Activated naive CD8-positive, alpha-beta T cell treated with anti-CD3 and anti-CD28 coated beads for 36 hours (primary cell): ENCODE results near the gene C4BPB. TPM values are rescaled to one million over a fixed set of nuclear protein-coding genes. Genes with fewer than 3 reads are reported as not detected.

Source experiments
- DNase-seq: peaks from one replicate; pipeline ENCODE4 v3.0.0; 2021
- H3K27ac Mint-ChIP-seq: one replicate; pipeline ENCODE4 v1.8.0; 2022; ENCODE audit warnings: mild to moderate bottlenecking, moderate library complexity, mixed read lengths
- H3K27me3 Mint-ChIP-seq: one replicate; pipeline ENCODE4 v1.8.0; 2022; ENCODE audit warnings: mild to moderate bottlenecking, mixed read lengths
- H3K36me3 Mint-ChIP-seq: one replicate; pipeline ENCODE4 v1.8.0; 2021; ENCODE audit warnings: mild to moderate bottlenecking, mixed read lengths
- H3K4me1 Mint-ChIP-seq: one replicate; pipeline ENCODE4 v1.8.0; 2021; ENCODE audit warnings: mixed read lengths
- H3K4me3 Mint-ChIP-seq: one replicate; pipeline ENCODE4 v1.8.0; 2022; ENCODE audit warnings: mild to moderate bottlenecking, moderate library complexity, mixed read lengths
- H3K9me3 Mint-ChIP-seq: one replicate; pipeline ENCODE4 v1.8.0; 2022; ENCODE audit warnings: mixed read lengths
- total RNA-seq, 2 experiments: library from RNA; stranded (reverse); gene quantifications; one replicate each; pipeline ENCODE4 v1.2.3, GENCODE V29; 2021

Gene C4BPB
- total RNA-seq, 2 experiments from 2014 or later, result 1.2 to 1.6 TPM

GRCh38 chr1:207089627-207090355, 1.1 kb downstream of the C4BPB start:
- no peak for DNase-seq
- peak overlapping the region; percentile 65 for H3K4me3 Mint-ChIP-seq
- peak overlapping the region; percentile 85 for H3K27ac Mint-ChIP-seq
- H3K4me1 Mint-ChIP-seq, result peaks cover 25% of the 10 kb centered on the region
- peaks cover 2% of the 10 kb centered on the region for H3K27me3 Mint-ChIP-seq
- H3K9me3 Mint-ChIP-seq, result no peaks in the 10 kb centered on the region
- no peaks in the 10 kb centered on the region for H3K36me3 Mint-ChIP-seq

- H3K27ac Mint-ChIP-seq, result no peak overlapping the region
- DNase-seq, result no peak
- peaks cover 2% of the 10 kb centered on the region for H3K27me3 Mint-ChIP-seq
- H3K4me1 Mint-ChIP-seq, result peaks cover 20% of the 10 kb centered on the region
- H3K4me3 Mint-ChIP-seq, result no peak overlapping the region
- H3K36me3 Mint-ChIP-seq, result peaks cover 1% of the 10 kb centered on the region
- H3K9me3 Mint-ChIP-seq, result no peaks in the 10 kb centered on the region
These were observed 2.7 kb downstream of the C4BPB start for GRCh38 chr1:207091200-207091908.

GRCh38 chr1:207093944-207094343, 5.3 kb downstream of the C4BPB start:
- peaks cover 13% of the 10 kb centered on the region for H3K36me3 Mint-ChIP-seq
- no peak overlapping the region for H3K27ac Mint-ChIP-seq
- no peak overlapping the region for H3K4me3 Mint-ChIP-seq
- H3K27me3 Mint-ChIP-seq, result no peaks in the 10 kb centered on the region
- no peak for DNase-seq
- no peaks in the 10 kb centered on the region for H3K9me3 Mint-ChIP-seq
- H3K4me1 Mint-ChIP-seq, result peaks cover 22% of the 10 kb centered on the region

- H3K36me3 Mint-ChIP-seq, result peaks cover 17% of the 10 kb centered on the region
- peaks cover 9% of the 10 kb centered on the region for H3K4me1 Mint-ChIP-seq
- H3K9me3 Mint-ChIP-seq, result no peaks in the 10 kb centered on the region
- H3K27ac Mint-ChIP-seq, result peak overlapping the region; percentile 88
- H3K4me3 Mint-ChIP-seq, result no peak overlapping the region
- no peaks in the 10 kb centered on the region for H3K27me3 Mint-ChIP-seq
- DNase-seq, result peak; percentile 30
These were observed 9.2 kb downstream of the C4BPB start for GRCh38 chr1:207097871-207098324.

GRCh38 chr1:207101720-207102119, 13.1 kb downstream of the C4BPB start:
- no peaks in the 10 kb centered on the region for H3K27me3 Mint-ChIP-seq
- DNase-seq, result no peak
- no peaks in the 10 kb centered on the region for H3K9me3 Mint-ChIP-seq
- peaks cover 9% of the 10 kb centered on the region for H3K4me1 Mint-ChIP-seq
- H3K4me3 Mint-ChIP-seq, result no peak overlapping the region
- H3K27ac Mint-ChIP-seq, result no peak overlapping the region
- H3K36me3 Mint-ChIP-seq, result peaks cover 15% of the 10 kb centered on the region

GRCh38 chr1:207102146-207102545, 13.5 kb downstream of the C4BPB start:
- H3K9me3 Mint-ChIP-seq, result no peaks in the 10 kb centered on the region

GRCh38 chr1:207102659-207103058, 14.0 kb downstream of the C4BPB start:
- no peaks in the 10 kb centered on the region for H3K9me3 Mint-ChIP-seq
- peaks cover 7% of the 10 kb centered on the region for H3K4me1 Mint-ChIP-seq
- H3K4me3 Mint-ChIP-seq, result no peak overlapping the region
- no peaks in the 10 kb centered on the region for H3K27me3 Mint-ChIP-seq
- peaks cover 14% of the 10 kb centered on the region for H3K36me3 Mint-ChIP-seq
- H3K27ac Mint-ChIP-seq, result no peak overlapping the region
- no peak for DNase-seq

More at GRCh38 chr1:207102146-207102545, 13.5 kb downstream of the C4BPB start:
- no peak overlapping the region for H3K4me3 Mint-ChIP-seq
- peaks cover 15% of the 10 kb centered on the region for H3K36me3 Mint-ChIP-seq
- peaks cover 9% of the 10 kb centered on the region for H3K4me1 Mint-ChIP-seq
- no peak overlapping the region for H3K27ac Mint-ChIP-seq
- DNase-seq, result no peak
- H3K27me3 Mint-ChIP-seq, result no peaks in the 10 kb centered on the region

GRCh38 chr1:207103892-207104373, 15.3 kb downstream of the C4BPB start, which contains the start of gene C4BPA:
TSS of gene C4BPA (plus strand) at chr1:207104233. CDS start at chr1:207113026, 8,793 bp downstream.
- H3K4me3 Mint-ChIP-seq, result no peak within 1 kb of the TSS
- DNase-seq, result no peak
- H3K36me3 Mint-ChIP-seq, result peaks cover 4% of the 10 kb centered on the region
- no peaks in the 10 kb centered on the region for H3K27me3 Mint-ChIP-seq
- H3K4me1 Mint-ChIP-seq, result no peaks in the 10 kb centered on the region
- no peaks in the 10 kb centered on the region for H3K9me3 Mint-ChIP-seq
- no peak within 1 kb of the TSS for H3K27ac Mint-ChIP-seq

GRCh38 chr1:207109004-207109403, 20.3 kb downstream of the C4BPB start:
- no peak overlapping the region for H3K27ac Mint-ChIP-seq
- H3K4me3 Mint-ChIP-seq, result no peak overlapping the region
- H3K36me3 Mint-ChIP-seq, result no peaks in the 10 kb centered on the region
- no peaks in the 10 kb centered on the region for H3K9me3 Mint-ChIP-seq
- no peaks in the 10 kb centered on the region for H3K4me1 Mint-ChIP-seq
- DNase-seq, result no peak
- H3K27me3 Mint-ChIP-seq, result peaks cover 5% of the 10 kb centered on the region

GRCh38 chr1:207112616-207113296, 24.1 kb downstream of the C4BPB start:
- Mint-ChIP-seq H3K4me1 (no peaks in the 10 kb centered on the region), H3K36me3 (no peaks in the 10 kb centered on the region), H3K27ac (no peak overlapping the region), H3K4me3 (no peak overlapping the region), H3K27me3 (peaks cover 6% of the 10 kb centered on the region), H3K9me3 (no peaks in the 10 kb centered on the region)
- no peak for DNase-seq

GRCh38 chr1:207115269-207115668, 26.6 kb downstream of the C4BPB start:
- Mint-ChIP-seq H3K36me3 (no peaks in the 10 kb centered on the region), H3K27me3 (peaks cover 10% of the 10 kb centered on the region), H3K27ac (no peak overlapping the region), H3K4me1 (no peaks in the 10 kb centered on the region), H3K4me3 (no peak overlapping the region), H3K9me3 (no peaks in the 10 kb centered on the region)
- no peak for DNase-seq

- Mint-ChIP-seq H3K4me1 (no peaks in the 10 kb centered on the region), H3K36me3 (peaks cover 1% of the 10 kb centered on the region), H3K9me3 (peaks cover 15% of the 10 kb centered on the region), H3K4me3 (no peak overlapping the region), H3K27ac (no peak overlapping the region), H3K27me3 (peaks cover 8% of the 10 kb centered on the region)
- DNase-seq, result no peak
These were observed 35.7 kb downstream of the C4BPB start for GRCh38 chr1:207124389-207124788.

GRCh38 chr1:207128336-207128921, 39.8 kb downstream of the C4BPB start:
- no peaks in the 10 kb centered on the region for H3K4me1 Mint-ChIP-seq
- no peak overlapping the region for H3K27ac Mint-ChIP-seq
- no peak for DNase-seq
- no peak overlapping the region for H3K4me3 Mint-ChIP-seq
- peaks cover 2% of the 10 kb centered on the region for H3K36me3 Mint-ChIP-seq
- H3K27me3 Mint-ChIP-seq, result no peaks in the 10 kb centered on the region
- H3K9me3 Mint-ChIP-seq, result peaks cover 26% of the 10 kb centered on the region

- peaks cover 26% of the 10 kb centered on the region for H3K9me3 Mint-ChIP-seq
- H3K27me3 Mint-ChIP-seq, result no peaks in the 10 kb centered on the region
- H3K36me3 Mint-ChIP-seq, result peaks cover 2% of the 10 kb centered on the region
- no peaks in the 10 kb centered on the region for H3K4me1 Mint-ChIP-seq
- no peak overlapping the region for H3K4me3 Mint-ChIP-seq
- DNase-seq, result no peak
- no peak overlapping the region for H3K27ac Mint-ChIP-seq
These were observed 40.4 kb downstream of the C4BPB start for GRCh38 chr1:207129053-207129452.
